Stimulated activated CD4-positive, alpha-beta T cell treated with anti-CD3 and anti-CD28 coated beads, Interleukin-15, amount 100 ng/mL, for 24 hours (primary cell): ENCODE data around the gene CSRNP3.

Experiments used
- DNase-seq: peaks from one replicate; pipeline ENCODE4 v3.0.0-alpha.2; 2020

Gene CSRNP3

GRCh38 chr2:165697748-165698443 is 228.4 kb downstream of the CSRNP3 start:
- no peak for DNase-seq

GRCh38 chr2:165698444-165698884 is 229.0 kb downstream of the CSRNP3 start:
- peak; percentile 4 for DNase-seq

- no peak for DNase-seq
Measured at GRCh38 chr2:165699946-165700345, 230.4 kb downstream of the CSRNP3 start.

GRCh38 chr2:165700531-165700930 is 231.0 kb downstream of the CSRNP3 start:
- no peak for DNase-seq

GRCh38 chr2:165701147-165701546 is 231.6 kb downstream of the CSRNP3 start:
- no peak for DNase-seq

GRCh38 chr2:165706960-165707487 is 237.5 kb downstream of the CSRNP3 start:
- DNase-seq: no peak

GRCh38 chr2:165716091-165716490 is 246.6 kb downstream of the CSRNP3 start:
- DNase-seq: no peak

- no peak for DNase-seq
Measured at GRCh38 chr2:165718610-165719210, 249.2 kb downstream of the CSRNP3 start.

- no peak for DNase-seq
Measured at GRCh38 chr2:165720511-165720910, 251.0 kb downstream of the CSRNP3 start.

GRCh38 chr2:165725421-165725820 is 255.9 kb downstream of the CSRNP3 start:
- DNase-seq: peak; percentile 1
